GM23338 (cell line): ENCODE data around the gene PDE6A. TPM values are rescaled to one million over a fixed set of nuclear protein-coding genes. Genes with fewer than 3 reads are reported as not detected.
"Not testable (repeated sequence)": the region's sequence is repeated elsewhere in the genome, so short reads cannot be mapped to it uniquely, and the experiment has no call there.

ENCODE experiments used
- ATAC-seq: fragments of 200-7000 bp; cut with Tn5 transposase; 3 replicates; pipeline ENCODE4 v1.9.1; 2020
- DNase-seq: peaks from one replicate; pipeline ENCODE4 v3.0.0-alpha.2; 2015; ENCODE audit warnings: low spot score
- H2AFZ ChIP-seq: fragments of 200-600 bp; sonication (generic); 2 replicates; pipeline ENCODE4 v1.8.0; 2016; ENCODE audit warnings: antibody characterized with exemption, mild to moderate bottlenecking, moderate library complexity
- H3F3A ChIP-seq: fragments of 200-600 bp; sonication (generic); replicated peaks from 2 replicates; pipeline ENCODE4 v1.8.0; 2017; ENCODE audit warnings: antibody characterized with exemption, mixed run types, low read depth
- H3K27ac ChIP-seq: fragments of 200-600 bp; sonication (generic); 2 replicates; pipeline ENCODE4 v1.6.1; 2016; ENCODE audit warnings: low read depth
- H3K27me3 ChIP-seq: fragments of 200-600 bp; sonication (generic); 2 replicates; pipeline ENCODE4 v1.8.0; 2016; ENCODE audit warnings: mild to moderate bottlenecking, mixed run types, moderate library complexity; ENCODE audit not compliant: insufficient read depth
- H3K36me3 ChIP-seq: fragments of 200-600 bp; sonication (generic); 2 replicates; pipeline ENCODE4 v1.8.0; 2016; ENCODE audit warnings: mild to moderate bottlenecking; ENCODE audit not compliant: insufficient read depth
- H3K4me1 ChIP-seq: fragments of 200-600 bp; sonication (generic); 2 replicates; pipeline ENCODE4 v1.8.0; 2016; ENCODE audit warnings: mild to moderate bottlenecking, moderate library complexity; ENCODE audit not compliant: insufficient read depth
- H3K4me2 ChIP-seq: fragments of 200-600 bp; sonication (generic); 2 replicates; pipeline ENCODE4 v1.7.1; 2017; ENCODE audit warnings: mixed run types
- H3K4me3 ChIP-seq: fragments of 200-600 bp; sonication (generic); 2 replicates; pipeline ENCODE4 v1.6.1; 2016; ENCODE audit warnings: mixed run types
- H3K79me2 ChIP-seq: fragments of 200-600 bp; sonication (generic); replicated peaks from 2 replicates; pipeline ENCODE4 v1.8.0; 2017; ENCODE audit warnings: mild to moderate bottlenecking; ENCODE audit not compliant: insufficient read depth
- H3K9me2 ChIP-seq: fragments of 200-600 bp; sonication (generic); 2 replicates; pipeline ENCODE4 v1.8.0; 2017; ENCODE audit not compliant: insufficient read depth
- H4K20me1 ChIP-seq: fragments of 200-600 bp; sonication (generic); replicated peaks from 2 replicates; pipeline ENCODE4 v1.8.0; 2017; ENCODE audit warnings: mild to moderate bottlenecking; ENCODE audit not compliant: insufficient read depth
- H3K27ac Mint-ChIP-seq: 2 replicates; pipeline ENCODE4 v1.8.0; 2020; ENCODE audit warnings: inconsistent platforms, mild to moderate bottlenecking, moderate library complexity, mixed read lengths
- H3K27me3 Mint-ChIP-seq: 3 replicates; pipeline ENCODE4 v1.8.0; 2022; ENCODE audit warnings: low read depth, mild to moderate bottlenecking, moderate library complexity, mixed read lengths, inconsistent platforms; ENCODE audit not compliant: insufficient read depth, poor library complexity
- H3K36me3 Mint-ChIP-seq: 3 replicates; pipeline ENCODE4 v1.8.0; 2021; ENCODE audit warnings: low read depth, mild to moderate bottlenecking, inconsistent platforms, moderate library complexity, mixed read lengths
- H3K4me1 Mint-ChIP-seq: 3 replicates; pipeline ENCODE4 v1.8.0; 2020; ENCODE audit warnings: mild to moderate bottlenecking, inconsistent platforms, mixed read lengths
- H3K4me3 Mint-ChIP-seq: 3 replicates; pipeline ENCODE4 v1.8.0; 2021; ENCODE audit warnings: moderate library complexity, mild to moderate bottlenecking, inconsistent platforms, mixed read lengths
- H3K9me3 Mint-ChIP-seq: 3 replicates; pipeline ENCODE4 v1.8.0; 2020; ENCODE audit warnings: moderate library complexity, mild to moderate bottlenecking, inconsistent platforms, mixed read lengths
- CTCF ChIP-seq, 2 experiments: fragments of 200-600 bp in 1 of 2; sonication (generic) in 1 of 2; conservative IDR thresholded peaks; 2 replicates each; pipeline versions ENCODE4 v1.5.1 to v1.6.1; 2016 to 2017; ENCODE audit warnings: antibody characterized with exemption in 2 of 2, low read depth in 2 of 2, mild to moderate bottlenecking in 2 of 2, moderate library complexity in 1 of 2
- ETS1 ChIP-seq: IDR thresholded peaks from 2 replicates; pipeline ENCODE4 v1.6.1; 2016; ENCODE audit warnings: antibody characterized with exemption
- EZH2 ChIP-seq: fragments of 200-600 bp; sonication (generic); IDR thresholded peaks from one replicate; pipeline ENCODE4 v1.8.0; 2017; ENCODE audit warnings: antibody characterized with exemption, mild to moderate bottlenecking, low read depth; ENCODE audit not compliant: unreplicated experiment
- EZH2phosphoT487 ChIP-seq: fragments of 200-600 bp; sonication (generic); IDR thresholded peaks from one replicate; pipeline ENCODE4 v1.8.1; 2018; ENCODE audit warnings: antibody characterized with exemption; ENCODE audit not compliant: unreplicated experiment
- JUNB ChIP-seq: IDR thresholded peaks from one replicate; pipeline ENCODE4 v1.6.1; 2016; ENCODE audit warnings: antibody characterized with exemption; ENCODE audit not compliant: unreplicated experiment
- POLR2AphosphoS5 ChIP-seq: IDR thresholded peaks from 2 replicates; pipeline ENCODE4 v1.6.1; 2016; ENCODE audit warnings: antibody characterized with exemption, low read depth
- REST ChIP-seq: IDR thresholded peaks from one replicate; pipeline ENCODE4 v1.6.1; 2018; ENCODE audit warnings: antibody characterized with exemption; ENCODE audit not compliant: unreplicated experiment
- ZNF114 ChIP-seq: fragments of 250-450 bp; sonication (Bioruptor Pico); IDR thresholded peaks from 2 replicates; pipeline ENCODE4 v1.5.0; 2020; ENCODE audit warnings: mild to moderate bottlenecking, moderate library complexity
- ZNF331 ChIP-seq: fragments of 250-450 bp; sonication (Bioruptor Pico); IDR thresholded peaks from 2 replicates; pipeline ENCODE4 v1.5.0; 2020; ENCODE audit warnings: low read depth, mild to moderate bottlenecking, moderate library complexity
- ZNF462 ChIP-seq: fragments of 250-450 bp; sonication (Bioruptor Pico); IDR thresholded peaks from 2 replicates; pipeline ENCODE4 v1.5.0; 2020; ENCODE audit warnings: mild to moderate bottlenecking, moderate library complexity
- polyA plus RNA-seq: library from polyadenylated mRNA; unstranded; fragments of >200 nt; fragmentation: Nextera tagmentation; extraction: Ambion mirVana; gene quantifications from 2 replicates; pipeline ENCODE4 v1.2.1, GENCODE V29; 2016
- total RNA-seq: library from RNA; depleted of rRNA; stranded (reverse); fragments of >200 nt; shearing (Covaris generic); gene quantifications from 2 replicates; pipeline ENCODE4 v1.2.3, GENCODE V29; 2014

The PDE6A gene
- total and polyA plus RNA-seq, 2 experiments from 2014 or later: 0.08 TPM; not detected in 1

- H2AFZ ChIP-seq: 0 out of 2 replicates have a peak overlapping the region, but pooled peaks have one; percentile 23
- H3K36me3 ChIP-seq, H3K27me3 ChIP-seq, H3K27me3 Mint-ChIP-seq, H3K27ac Mint-ChIP-seq, H3F3A ChIP-seq, H3K27ac ChIP-seq, H3K4me1 Mint-ChIP-seq, H3K4me3 ChIP-seq, H3K4me3 Mint-ChIP-seq, ATAC-seq, H3K9me3 Mint-ChIP-seq, H3K79me2 ChIP-seq, H3K36me3 Mint-ChIP-seq, H3K4me2 ChIP-seq, H4K20me1 ChIP-seq, H3K4me1 ChIP-seq, H3K9me2 ChIP-seq, DNase-seq: not testable (repeated sequence)
These were observed 62.0 kb downstream of the PDE6A start for GRCh38 chr5:149882633-149883032.

GRCh38 chr5:149881874-149882273, 62.7 kb downstream of the PDE6A start:
- Mint-ChIP-seq H3K27me3 (peaks cover 3% of the 10 kb centered on the region), H3K36me3 (no peaks in the 10 kb centered on the region), H3K9me3 (no peaks in the 10 kb centered on the region), H3K4me1 (peaks cover 3% of the 10 kb centered on the region; the same call in 1 of the 3 replicates), H3K4me3 (no peak overlapping the region), H3K27ac (no peak overlapping the region)
- no peaks in the 10 kb centered on the region for H3K4me1 ChIP-seq
- no peak for ATAC-seq
- no peak overlapping the region for H2AFZ ChIP-seq
- no peak overlapping the region for H3K27ac ChIP-seq
- DNase-seq: no peak
- no peak overlapping the region for H3K4me3 ChIP-seq
- no peaks in the 10 kb centered on the region for H3K36me3 ChIP-seq
- H3K9me2 ChIP-seq: no peaks in the 10 kb centered on the region
- no peaks in the 10 kb centered on the region for H3F3A ChIP-seq
- H3K4me2 ChIP-seq: no peak overlapping the region
- no peaks in the 10 kb centered on the region for H3K27me3 ChIP-seq
- H4K20me1 ChIP-seq: no peaks in the 10 kb centered on the region
- H3K79me2 ChIP-seq: no peaks in the 10 kb centered on the region
- TF ChIP-seq EZH2phosphoT487: no peak
- no peak for TF ChIP-seq REST
- no peak for TF ChIP-seq ZNF114 (CRISPR knock-in tag)
- no peak for TF ChIP-seq ZNF331 (CRISPR knock-in tag)
- no peak for TF ChIP-seq ZNF462 (CRISPR knock-in tag)
- TF ChIP-seq CTCF (conservative IDR thresholded peaks at IDR 0.05; ENCODE audit: low read depth in 2 of 2): no peak
- TF ChIP-seq JUNB: no peak
- TF ChIP-seq POLR2AphosphoS5: no peak
- TF ChIP-seq EZH2: no peak
- TF ChIP-seq ETS1: no peak
